Pulmonary artery endothelial cell (primary cell): ENCODE results near the gene ROCK2. TPM values are rescaled to one million over a fixed set of nuclear protein-coding genes. Genes with fewer than 3 reads are reported as not detected.
"Not testable (repeated sequence)": the region's sequence is repeated elsewhere in the genome, so short reads cannot be mapped to it uniquely, and the experiment has no call there.

Experiments
- DNase-seq: peaks from one replicate; pipeline ENCODE4 v3.0.0-alpha.2; 2011; ENCODE audit warnings: low read depth, low spot score
- total RNA-seq: library from RNA; depleted of rRNA; stranded (reverse); fragments of >200 nt; gene quantifications from 2 replicates; pipeline ENCODE4 v1.2.3, GENCODE V29; 2014

The ROCK2 gene
- total RNA-seq, 1 donor from 2014 or later, result 53.4 TPM

DNA sequence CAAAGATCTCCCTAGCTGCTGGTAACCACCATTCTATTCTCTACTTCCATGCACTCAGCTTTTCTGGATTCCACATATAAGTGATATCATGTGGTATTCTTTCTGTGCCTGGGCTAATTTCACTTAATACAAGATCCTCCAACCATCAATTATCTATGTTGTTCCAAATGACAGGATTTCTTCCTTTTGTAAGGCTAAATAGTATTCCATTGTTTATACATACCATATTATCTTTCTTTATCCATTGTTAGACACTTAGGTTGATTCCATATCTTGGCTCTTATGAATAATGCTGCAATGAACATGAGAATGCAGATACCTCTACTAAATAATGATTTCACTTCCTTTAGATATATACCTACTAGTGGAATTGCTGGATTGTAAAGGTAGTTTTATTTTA lies 66.2 kb downstream of the ROCK2 start:
- no peak for DNase-seq

GRCh38 chr2:11275910-11276309 lies 68.5 kb downstream of the ROCK2 start:
- no peak for DNase-seq

DNA sequence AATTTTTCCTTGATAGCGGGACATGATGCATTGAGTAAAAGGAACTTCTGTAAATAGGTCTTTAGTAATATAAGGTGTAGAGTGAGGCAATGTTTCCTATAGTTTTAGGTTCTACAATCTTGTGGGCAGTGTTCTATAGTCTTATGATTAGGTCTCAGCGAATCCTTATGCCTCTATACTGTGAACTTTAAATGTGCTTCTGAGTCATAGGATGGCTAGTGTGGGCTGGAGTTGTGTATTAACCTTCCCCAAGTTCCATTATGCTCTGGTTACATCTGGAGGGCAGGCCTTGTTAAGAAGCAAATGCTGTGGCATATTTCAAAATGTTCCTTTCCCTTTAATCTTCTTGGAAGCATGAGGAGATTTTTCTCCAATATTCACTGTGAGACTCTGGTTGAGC lies 73.5 kb downstream of the ROCK2 start:
- DNase-seq, result no peak

DNA sequence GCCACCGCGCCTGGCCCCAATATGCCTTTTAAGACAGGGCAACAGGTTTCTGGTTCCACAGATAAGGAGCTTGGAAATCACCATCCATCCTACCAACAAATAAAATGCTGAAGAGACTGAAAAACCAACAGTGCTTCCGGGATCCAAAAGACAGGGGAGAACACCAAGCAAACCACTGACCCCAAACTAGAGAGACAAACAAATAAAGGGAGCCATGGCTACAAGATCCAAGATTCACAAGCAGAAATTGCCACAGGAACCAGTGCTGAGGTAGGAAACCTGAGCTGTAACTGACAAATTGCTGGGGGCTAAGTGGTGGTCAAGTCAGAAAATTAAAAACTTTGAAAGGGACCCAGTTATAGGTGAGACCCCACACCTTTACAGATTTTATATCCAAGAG lies 76.5 kb downstream of the ROCK2 start:
- DNase-seq, result no peak

DNA sequence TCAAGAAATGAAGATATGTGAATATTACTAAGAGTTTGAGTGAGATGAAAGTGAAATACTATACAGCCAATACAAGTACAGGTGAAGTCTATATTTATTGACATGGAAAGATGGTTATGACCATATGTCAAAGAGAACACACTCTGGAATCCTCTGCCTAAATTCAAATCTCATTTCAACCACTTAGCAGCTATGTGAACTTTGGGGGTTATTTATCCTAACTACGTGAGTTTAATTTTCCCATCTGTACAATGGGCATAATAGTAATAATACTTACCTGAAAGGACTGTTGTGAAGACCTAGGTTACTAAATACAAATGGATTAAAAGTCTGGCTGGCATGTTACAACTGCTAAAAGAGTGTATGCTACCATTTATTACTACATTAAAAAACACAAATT lies 79.6 kb downstream of the ROCK2 start:
- no peak for DNase-seq

- DNase-seq, result no peak
These were observed 80.4 kb downstream of the ROCK2 start for GRCh38 chr2:11264007-11264406.

- DNase-seq, result no peak
These were observed 81.3 kb downstream of the ROCK2 start for GRCh38 chr2:11263177-11263576.

DNA sequence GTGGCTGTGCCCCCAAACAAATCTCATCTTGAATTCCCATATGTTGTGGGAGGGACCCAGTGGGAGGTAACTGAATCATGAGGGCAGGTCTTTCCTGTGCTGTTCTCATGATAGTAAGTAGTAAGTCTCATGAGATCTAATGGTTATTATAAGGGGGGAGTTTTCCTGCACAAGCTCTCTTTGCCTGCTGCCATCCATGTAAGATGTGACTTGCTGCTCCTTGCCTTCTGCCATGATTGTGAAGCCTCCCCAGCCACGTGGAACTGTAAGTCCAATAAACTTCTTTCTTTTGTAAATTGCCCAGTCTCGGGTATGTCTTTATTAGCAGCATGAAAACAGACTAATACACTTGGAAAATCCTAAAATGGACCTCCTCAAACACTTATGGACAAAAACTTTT lies 82.0 kb downstream of the ROCK2 start:
- DNase-seq, result not testable (repeated sequence)

DNA sequence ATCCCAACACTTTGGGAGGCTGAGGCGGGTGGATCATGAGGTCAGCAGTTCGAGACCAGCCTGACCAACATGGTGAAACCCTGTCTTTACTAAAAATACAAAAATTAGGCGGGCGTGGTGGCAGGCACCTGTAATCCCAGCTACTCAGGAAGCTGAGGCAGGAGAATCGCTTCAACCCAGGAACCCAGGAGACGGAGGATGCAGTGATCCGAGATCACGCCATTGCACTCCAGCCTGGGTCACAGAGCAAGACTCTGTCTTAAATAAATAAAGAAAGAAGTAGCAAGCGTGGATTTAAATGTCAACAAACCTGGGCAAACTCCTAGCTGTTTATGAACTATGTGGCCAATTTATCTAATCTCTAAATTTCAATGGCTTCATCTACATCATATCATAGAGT lies 82.9 kb downstream of the ROCK2 start:
- DNase-seq, result not testable (repeated sequence)

GRCh38 chr2:11260979-11261378 lies 83.5 kb downstream of the ROCK2 start:
- no peak for DNase-seq

DNA sequence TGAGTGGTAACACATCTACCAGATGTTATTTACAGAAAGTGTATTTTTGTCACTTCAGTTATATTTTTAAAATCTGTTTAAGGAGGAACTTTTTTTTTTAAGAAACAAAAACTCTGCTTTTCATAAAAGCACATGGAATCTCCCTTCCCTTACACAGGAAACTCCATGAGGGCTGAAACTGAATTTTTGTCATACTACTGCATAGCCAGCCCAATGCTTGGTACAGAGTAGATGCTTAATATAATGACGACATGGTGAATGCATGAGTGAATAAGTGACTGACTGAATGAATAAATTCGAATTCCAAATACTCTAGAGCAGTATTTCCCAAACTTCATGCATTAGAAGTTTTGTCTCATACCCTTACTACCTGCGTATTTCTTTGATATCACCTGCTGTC lies 86.5 kb downstream of the ROCK2 start:
- no peak for DNase-seq

- no peak for DNase-seq
These were observed 87.4 kb downstream of the ROCK2 start for GRCh38 chr2:11257078-11257477.

DNA sequence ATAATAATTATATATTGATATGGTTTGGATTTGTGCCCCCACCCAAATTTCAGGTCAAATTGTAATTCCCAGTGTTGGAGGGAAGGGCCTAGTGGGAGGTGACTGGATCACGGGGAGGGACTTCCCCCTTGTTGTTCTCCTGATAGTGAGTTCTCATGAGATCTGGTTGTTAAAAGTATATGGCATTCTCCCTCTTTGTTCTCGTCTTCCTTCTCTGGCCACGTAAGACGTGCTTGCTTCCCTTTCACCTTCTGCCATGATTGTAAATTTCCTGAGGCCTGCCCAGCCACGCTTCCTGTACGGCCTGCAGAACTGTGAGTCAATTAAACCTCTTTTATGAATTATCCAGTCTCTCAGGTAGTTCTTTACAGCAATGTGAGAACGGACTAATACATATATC lies 88.3 kb downstream of the ROCK2 start:
- DNase-seq, result no peak

- no peak for DNase-seq
These were observed 90.3 kb downstream of the ROCK2 start for GRCh38 chr2:11254100-11254536.

DNA sequence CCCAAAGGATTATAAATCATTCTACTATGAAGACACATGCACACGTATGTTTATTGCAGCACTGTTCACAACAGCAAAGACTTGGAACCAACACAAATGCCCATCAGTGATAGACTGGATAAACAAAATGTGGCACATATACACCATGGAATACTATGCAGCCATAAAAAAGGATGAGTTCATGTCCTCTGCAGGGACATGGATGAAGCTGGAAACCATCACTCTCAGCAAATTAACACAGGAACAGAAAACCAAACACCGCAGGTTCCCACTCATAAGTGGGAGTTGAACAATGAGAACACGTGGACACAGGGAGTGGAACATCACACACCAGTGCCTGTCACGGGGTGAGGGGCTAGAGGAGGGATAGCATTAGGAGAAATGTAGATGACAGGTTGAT lies 92.0 kb downstream of the ROCK2 start:
- not testable (repeated sequence) for DNase-seq

GRCh38 chr2:11250400-11251196 lies 93.8 kb downstream of the ROCK2 start:
- DNase-seq, result no peak

DNA sequence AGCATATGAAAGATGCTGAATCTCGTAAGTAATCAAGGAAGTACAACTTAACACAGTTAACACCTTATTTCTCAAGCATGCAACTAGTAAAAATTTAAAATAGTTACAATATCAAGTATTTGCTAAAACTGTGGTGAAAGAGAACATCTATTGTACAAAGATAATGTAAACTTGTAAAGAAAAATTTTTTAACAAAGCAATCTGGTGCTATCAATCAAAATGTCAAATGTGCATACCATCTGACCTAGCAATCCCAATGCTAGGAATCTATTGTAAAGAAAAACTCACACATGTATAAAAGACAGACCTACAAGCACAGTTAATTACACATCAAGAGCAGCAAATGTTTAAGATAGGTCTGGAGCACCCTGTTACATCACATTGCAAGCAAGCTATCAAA lies 99.1 kb downstream of the ROCK2 start:
- no peak for DNase-seq

DNA sequence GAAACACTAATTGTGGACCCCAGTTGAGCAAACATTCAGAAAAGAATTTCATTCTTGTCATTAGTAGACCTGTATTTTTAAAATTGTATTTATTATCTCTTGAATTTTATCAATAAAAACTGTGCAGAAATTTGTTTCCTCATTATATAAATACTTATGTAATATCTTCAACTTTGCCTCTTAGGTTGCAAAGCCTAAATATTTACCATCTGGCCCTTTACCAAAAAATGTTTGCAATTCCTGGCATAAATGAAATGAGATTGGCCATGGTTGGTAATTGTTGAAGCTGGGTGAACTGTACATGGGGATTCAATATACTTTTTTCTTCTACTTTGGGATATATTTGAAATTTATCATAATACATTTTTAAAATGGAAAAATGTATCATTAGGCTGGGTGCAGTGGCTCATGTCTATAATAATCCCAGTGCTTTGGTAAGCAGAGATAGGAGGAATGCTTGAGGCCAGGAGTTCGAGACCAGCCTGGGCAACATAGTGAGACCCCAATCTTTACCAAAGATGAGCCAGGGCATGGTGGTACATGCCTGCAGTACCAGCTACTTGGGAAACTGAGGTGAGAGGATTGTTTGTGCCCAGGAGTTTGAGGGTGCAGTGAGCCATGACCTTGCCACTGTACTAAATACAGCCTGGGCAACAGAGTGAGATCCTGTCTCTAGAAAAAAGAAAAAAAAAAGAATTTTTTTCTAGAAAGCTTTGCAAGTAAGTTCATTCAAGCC lies 100.2 kb downstream of the ROCK2 start:
- no peak for DNase-seq

DNA sequence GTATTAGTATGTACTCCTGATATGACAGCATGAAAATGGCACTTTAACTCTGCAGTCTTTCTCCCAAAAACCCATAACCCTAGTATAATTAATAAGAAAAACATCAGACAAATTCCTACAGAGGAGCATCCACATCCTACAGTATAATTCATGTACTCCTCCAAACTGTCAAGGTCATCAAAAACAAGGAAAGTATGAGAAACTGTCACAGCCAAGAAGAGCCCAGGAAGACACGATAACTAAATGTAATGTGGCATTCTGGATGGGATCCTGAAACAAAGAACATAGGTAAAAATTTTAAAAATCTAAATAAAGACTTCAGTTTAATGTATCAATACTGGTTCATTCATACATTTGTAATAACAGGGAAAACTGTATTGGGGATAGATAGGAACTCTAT lies 100.9 kb downstream of the ROCK2 start:
- DNase-seq, result no peak

DNA sequence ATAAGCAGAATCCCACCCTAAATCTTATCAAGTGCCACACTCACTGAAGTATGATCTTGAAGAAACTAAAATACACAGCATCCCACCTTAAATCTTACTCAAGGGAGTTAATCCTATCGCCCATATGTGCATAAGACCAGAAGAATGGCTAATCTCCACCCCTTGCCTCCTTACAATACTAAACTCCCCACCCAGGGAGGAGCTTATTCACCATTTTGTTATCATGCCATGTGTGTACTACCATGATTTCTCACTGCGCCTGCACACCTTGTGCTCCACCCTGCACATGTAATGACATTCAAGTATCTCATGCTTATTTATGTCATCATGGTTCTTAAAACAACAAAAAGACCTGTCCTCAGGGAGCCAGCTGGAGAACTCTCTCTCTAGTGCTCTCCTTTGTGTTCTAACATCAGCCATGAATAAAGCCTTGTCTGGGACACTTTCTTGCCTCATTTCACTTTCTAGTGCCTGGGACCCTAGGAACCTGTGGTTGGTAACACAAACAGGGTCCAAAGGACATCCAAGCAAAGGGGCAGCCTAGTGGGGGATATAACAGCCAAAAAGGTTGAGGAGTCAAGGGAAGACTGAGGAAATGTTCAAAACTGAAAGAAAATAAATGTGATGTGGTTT lies 101.8 kb downstream of the ROCK2 start:
- DNase-seq, result no peak

DNA sequence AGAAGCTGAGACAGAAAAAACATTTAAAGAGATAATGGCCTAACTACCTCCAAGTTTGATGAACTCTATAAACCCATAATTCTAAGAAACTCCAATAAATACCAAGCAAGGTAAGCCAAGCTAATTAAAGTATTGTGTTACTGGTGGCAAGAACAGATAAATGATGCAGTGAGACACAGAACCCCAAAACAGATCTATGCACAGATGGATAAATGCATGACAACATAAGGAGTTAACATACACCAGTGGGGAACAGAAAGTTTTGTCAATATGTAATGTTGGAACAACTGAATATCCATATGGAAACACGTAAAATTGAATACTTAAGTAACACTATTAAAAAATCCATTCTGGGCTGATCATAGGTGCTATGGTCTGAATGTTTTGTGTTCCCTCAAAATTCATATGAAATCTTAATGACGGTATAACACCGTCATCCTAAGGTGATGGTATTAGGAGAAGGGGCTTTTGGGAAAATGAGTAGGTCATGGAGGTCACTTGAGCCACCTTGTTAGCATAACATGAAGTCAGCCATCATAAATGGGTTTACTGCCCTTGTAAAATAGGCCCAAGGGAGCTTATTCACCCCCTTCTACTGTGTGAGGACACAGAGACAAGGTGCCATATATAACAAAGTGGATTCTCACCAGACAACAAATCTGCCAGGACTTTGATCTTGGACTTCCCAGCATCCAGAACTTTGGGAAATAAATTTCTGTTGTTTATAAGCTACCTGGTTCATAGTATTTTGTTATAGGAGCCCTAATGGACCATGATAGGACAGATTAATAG lies 102.8 kb downstream of the ROCK2 start:
- no peak for DNase-seq
